GM19463 (cell line): ENCODE results near the gene TTLL3.
"Not testable (repeated sequence)": the region's sequence is repeated elsewhere in the genome, so short reads cannot be mapped to it uniquely, and the experiment has no call there.

Experiments
- ATAC-seq: cut with Tn5 transposase; IDR thresholded peaks from one replicate; pipeline ENCODE4 v1.9.1; 2021; ENCODE audit warnings: mild to moderate bottlenecking, moderate library complexity; ENCODE audit not compliant: unreplicated experiment

Gene TTLL3

GRCh38 chr3:9837701-9838582 lies 27.9 kb downstream of the TTLL3 start:
- ATAC-seq, result no peak

GRCh38 chr3:9838856-9839255 lies 28.8 kb downstream of the TTLL3 start:
- no peak for ATAC-seq

GRCh38 chr3:9841015-9841414 lies 31.0 kb downstream of the TTLL3 start:
- ATAC-seq, result no peak

- peak; percentile 98 for ATAC-seq
Measured at GRCh38 chr3:9843715-9844438, 33.8 kb downstream of the TTLL3 start, which contains the start of gene RPUSD3. TSS of gene RPUSD3 (minus strand) at chr3:9844008. CDS start at chr3:9843990, 18 bp downstream.

- ATAC-seq, result no peak
Measured at GRCh38 chr3:9846231-9846630, 36.2 kb downstream of the TTLL3 start.

GRCh38 chr3:9846931-9847488 lies 36.9 kb downstream of the TTLL3 start:
- ATAC-seq, result no peak

- not testable (repeated sequence) for ATAC-seq
Measured at GRCh38 chr3:9847870-9848269, 37.8 kb downstream of the TTLL3 start.

- not testable (repeated sequence) for ATAC-seq
Measured at GRCh38 chr3:9848860-9849259, 38.8 kb downstream of the TTLL3 start.

- ATAC-seq, result not testable (repeated sequence)
Measured at GRCh38 chr3:9851383-9851782, 41.3 kb downstream of the TTLL3 start.

- not testable (repeated sequence) for ATAC-seq
Measured at GRCh38 chr3:9851926-9852325, 41.9 kb downstream of the TTLL3 start.

GRCh38 chr3:9852528-9852927 lies 42.5 kb downstream of the TTLL3 start:
- no peak for ATAC-seq

- not testable (repeated sequence) for ATAC-seq
Measured at GRCh38 chr3:9854291-9854940, 44.4 kb downstream of the TTLL3 start.

GRCh38 chr3:9855594-9855993 lies 45.5 kb downstream of the TTLL3 start:
- ATAC-seq, result no peak

GRCh38 chr3:9859530-9860025 lies 49.5 kb downstream of the TTLL3 start:
- no peak for ATAC-seq

- no peak for ATAC-seq
Measured at GRCh38 chr3:9861201-9861600, 51.1 kb downstream of the TTLL3 start.

GRCh38 chr3:9861626-9862130 lies 51.6 kb downstream of the TTLL3 start:
- ATAC-seq, result no peak

- ATAC-seq, result no peak
Measured at GRCh38 chr3:9862391-9863057, 52.5 kb downstream of the TTLL3 start.

- no peak for ATAC-seq
Measured at GRCh38 chr3:9863058-9863772, 53.2 kb downstream of the TTLL3 start.

GRCh38 chr3:9864200-9864927 lies 54.3 kb downstream of the TTLL3 start:
- no peak for ATAC-seq
